GM21619 (cell line): ENCODE measurements around the gene AFDN.

Source experiments
- ATAC-seq: cut with Tn5 transposase; IDR thresholded peaks from one replicate; pipeline ENCODE4 v1.9.1; 2021; ENCODE audit not compliant: unreplicated experiment

Gene AFDN

DNA sequence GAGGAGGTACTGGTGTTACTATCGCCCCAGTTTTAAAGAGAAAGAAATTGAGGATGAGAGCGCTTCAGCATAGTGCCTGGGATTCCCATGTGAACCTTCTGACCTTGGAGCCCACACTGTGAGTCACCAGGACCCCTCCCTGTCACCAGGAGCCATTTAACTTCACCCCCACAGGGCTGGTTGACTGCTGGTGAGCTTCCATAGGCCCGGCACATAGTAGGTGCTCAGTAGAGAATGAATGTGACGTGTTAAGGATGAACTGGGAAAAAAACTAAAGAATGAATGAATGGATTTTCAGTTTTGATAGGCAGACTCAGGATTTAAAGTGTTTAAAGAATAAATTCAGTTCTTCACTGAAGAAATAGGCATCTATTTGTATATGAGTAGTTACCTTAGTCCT is 117.4 kb downstream of the AFDN start:
- ATAC-seq, result no peak

DNA sequence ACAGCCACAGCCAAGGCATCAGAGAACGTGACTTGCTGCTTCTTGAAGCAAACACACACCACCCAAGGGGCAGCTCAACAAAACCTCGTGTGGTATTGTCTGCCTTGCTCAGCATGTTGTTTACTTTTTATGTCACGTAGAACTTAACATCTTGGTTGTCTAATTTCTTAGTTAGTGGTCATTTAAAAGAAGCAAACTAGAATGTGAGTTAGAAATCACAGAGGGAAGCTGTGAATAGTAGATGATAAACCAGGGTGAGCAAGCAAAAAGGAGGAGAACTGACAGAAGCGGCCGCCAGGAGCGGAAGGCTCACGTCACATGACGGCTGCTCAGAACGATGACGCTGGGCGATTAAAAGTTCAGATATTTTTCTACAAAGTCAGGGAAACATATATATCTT is 119.3 kb downstream of the AFDN start:
- ATAC-seq, result no peak

DNA sequence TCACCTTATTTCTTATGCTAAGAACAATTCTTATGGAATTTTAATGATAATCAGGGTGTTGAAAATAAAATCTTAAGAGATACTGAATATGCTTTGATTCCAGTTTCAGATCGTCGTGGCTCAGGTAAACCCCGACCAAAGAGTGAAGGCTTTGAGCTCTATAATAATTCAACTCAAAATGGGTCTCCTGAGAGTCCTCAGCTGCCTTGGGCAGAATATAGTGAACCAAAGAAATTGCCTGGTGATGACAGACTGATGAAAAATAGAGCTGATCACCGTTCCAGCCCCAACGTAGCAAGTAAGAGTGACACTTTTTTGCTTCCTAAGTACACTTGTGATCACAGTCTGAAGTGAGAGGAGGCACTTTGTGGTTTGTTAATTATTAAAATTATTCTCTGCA is 119.9 kb downstream of the AFDN start:
- no peak for ATAC-seq

DNA sequence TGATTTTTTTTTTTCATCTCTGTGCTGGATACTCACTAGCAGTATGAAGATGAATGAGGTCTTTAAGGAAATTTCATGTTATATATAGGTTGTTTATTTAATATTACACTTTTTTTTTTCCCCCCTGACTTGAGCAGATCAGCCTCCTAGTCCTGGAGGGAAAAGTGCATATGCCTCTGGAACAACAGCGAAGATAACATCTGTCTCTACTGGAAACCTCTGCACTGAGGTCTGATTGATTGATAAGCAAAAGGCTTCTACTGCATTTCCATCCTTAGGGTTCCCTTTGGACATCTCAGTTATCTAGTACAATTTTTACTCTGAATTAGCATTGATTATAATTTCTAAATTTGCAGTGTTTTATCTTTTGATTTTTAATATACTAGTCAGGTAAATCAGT is 121.0 kb downstream of the AFDN start:
- ATAC-seq, result no peak

DNA sequence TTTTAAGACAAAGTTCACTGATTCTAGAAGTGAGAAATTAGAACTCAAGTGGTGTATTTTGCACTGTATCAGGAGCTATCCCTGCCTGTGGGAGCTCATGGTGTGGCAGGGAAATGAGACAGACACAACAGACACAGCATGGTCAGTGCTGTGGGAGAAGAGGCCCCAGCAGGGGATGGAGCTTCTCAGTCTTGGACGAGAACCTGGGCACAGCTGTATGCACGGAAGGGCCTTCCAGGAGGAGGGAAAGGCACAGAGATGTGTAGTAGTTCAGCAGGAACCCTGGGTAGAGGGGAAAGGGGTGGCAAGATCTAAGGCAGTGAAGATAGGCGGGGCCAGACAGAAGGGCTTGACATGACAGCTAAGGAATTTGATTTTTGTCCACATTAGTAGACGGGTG is 122.0 kb downstream of the AFDN start:
- ATAC-seq, result no peak

DNA sequence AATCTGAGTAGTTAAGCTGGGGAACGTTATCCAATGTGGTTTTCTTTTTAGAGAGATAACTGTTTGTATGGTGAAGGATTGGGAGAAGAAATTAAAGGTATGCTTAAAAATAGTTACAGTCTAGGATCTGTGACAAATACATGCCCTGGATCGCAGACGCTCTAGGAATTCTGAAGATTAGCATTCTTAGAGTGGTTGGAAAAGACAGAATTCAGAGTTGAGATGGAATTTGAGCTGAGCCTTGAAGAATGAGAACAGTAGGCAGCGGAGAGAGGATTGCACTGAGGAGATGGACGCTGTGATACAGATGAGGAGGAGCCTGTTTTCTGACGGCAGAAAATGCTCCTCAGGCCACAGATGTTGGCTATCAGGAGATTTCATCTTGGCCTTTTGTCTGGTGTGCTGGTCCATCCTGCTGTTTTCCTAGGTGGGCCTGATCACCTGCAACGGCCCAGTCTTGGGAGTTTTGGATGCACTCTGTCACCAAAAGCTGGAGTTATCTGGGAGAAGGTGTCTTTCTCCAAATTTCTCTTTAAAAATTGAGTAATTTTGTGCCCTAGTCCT is 122.5 kb downstream of the AFDN start:
- ATAC-seq, result no peak

DNA sequence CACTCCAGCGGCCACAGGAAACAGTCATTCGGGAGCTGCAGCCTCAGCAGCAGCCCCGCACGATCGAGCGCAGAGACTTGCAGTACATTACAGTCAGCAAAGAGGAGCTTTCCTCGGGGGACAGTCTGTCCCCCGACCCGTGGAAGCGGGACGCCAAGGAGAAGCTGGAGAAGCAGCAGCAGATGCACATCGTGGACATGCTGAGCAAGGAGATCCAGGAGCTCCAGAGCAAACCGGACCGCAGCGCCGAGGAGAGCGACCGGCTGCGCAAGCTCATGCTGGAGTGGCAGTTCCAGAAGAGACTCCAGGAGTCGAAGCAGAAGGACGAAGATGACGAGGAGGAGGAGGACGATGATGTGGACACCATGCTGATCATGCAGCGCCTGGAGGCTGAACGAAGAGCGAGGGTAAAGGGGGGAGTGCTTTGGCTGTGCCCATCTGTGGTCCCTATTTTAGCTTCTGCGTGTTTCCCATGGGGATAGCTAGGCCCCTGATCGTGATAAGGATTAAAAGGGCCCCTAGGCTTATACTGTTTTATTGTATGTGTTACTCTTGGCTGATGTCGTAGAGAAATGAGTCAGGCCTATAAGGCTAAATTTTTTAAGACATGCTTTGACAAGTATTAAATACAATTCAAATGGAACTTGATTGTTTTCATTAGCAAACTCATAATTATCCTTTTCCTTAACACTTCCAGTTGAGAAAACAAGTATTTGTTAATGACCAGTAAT is 125.2 kb downstream of the AFDN start:
- ATAC-seq, result no peak

DNA sequence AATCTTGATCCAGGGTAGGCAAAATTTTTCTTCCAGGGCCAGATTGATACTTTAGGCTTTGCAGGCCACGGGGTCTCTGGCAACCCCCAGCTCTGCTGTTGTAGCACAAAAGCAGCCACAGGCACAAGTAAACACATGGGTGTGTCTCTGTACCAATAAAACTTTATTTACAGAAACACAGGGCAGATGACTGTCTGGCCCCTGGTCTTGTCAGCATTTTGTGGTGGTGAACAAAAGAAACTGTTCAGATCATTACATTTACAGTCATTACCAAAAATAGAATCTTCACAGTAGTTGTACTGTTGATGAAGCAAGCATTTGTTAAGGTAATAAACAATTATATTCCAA is 125.8 kb downstream of the AFDN start:
- ATAC-seq, result no peak

DNA sequence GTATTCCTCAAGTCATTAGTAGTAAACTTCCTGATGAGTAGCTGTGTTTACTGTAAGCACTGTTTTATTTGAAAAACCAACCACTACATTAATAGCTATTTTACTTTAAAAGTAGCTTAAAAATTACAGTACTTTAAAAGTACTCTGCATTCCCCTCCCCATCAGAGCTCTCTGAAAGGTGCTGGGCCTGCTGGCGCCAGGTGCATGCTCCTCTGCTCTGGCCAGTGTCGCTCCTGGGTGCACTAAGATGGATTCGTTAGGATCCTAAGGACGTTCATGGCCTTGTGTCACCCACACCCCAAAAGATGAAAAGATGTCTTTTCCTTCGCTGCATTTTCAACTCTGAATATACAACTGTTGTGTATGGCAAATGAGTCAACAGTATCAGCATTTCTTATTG is 126.8 kb downstream of the AFDN start:
- ATAC-seq, result no peak

DNA sequence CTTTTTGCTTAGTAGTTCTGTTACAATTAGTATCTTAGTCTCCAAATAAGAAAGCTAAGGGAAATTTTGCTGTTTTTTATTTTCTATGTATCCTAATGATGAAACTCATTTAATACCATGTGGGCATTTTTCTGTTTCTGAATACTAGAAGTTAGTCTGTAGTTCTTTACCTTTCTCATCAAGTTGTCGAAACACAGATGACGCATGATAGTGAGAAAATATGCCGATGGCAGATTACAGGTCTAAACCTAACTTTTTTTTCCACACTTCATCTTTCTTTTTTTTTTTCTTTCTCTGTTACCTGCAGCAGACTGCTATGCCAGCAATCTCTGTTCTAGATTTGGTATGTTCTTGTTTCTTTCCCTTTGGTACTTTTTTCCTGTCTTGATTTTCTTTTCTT is 127.4 kb downstream of the AFDN start:
- ATAC-seq, result no peak

DNA sequence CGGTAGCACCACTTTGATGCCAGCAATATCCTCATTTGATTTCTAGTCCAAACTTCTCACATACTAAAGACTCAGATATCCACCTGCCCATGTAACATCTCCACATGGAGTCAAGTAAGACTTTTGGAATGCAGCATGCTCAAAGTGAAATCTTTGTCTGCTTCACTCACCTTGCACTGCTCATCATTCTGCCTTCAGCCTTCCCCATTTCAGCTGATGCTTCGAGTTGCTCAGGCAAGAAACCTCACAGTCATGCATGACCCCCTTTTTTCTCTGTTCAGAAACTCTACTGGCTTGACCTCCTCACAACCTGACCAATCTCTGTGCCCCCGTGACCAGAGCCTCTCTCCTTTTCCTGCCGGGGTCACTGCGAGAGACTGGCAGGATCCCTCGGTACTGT is 129.8 kb downstream of the AFDN start:
- ATAC-seq, result no peak

DNA sequence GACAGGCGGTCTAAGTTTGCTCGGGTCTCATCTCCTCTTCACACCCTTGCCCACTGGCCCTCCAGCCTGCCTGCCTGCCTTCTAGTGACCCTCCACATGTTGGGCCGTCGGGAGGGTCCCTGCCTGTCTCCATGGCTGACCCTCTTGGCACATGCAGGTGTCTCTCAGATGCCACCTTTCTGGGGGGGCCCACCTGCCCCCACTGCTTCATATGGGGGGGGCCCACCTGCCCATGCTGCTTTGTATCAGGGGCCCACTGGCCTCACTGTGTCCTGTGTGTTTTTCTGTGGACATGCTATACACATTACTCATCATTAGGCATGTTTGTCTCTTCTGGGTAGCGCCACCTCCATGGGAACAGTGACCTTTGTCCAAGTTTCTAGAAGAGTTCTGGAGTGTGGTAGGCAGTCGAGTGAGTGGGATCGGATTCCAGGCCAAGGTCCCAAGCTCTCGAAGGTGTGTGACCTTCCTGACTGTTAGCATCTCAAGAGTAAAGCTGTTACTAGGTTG is 130.3 kb downstream of the AFDN start:
- no peak for ATAC-seq

DNA sequence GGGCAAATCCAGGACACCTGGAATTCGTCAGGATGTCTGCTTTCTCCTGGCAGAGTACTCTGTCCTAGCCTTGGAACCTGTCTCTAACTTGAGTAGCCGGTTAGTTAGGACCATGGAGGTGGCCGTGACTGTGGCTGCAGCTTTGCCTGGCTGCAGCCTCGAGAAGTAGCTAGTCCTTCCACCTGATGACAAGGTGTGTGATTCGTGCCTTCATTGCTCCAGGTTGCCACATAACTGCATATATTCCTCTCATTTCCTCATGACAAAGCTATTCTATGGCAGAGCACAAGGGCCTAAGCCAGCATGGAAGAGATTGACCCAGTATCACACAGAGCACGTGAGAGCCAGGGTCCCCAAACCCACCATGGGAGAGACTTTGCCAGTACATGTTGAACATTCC is 130.9 kb downstream of the AFDN start:
- no peak for ATAC-seq

DNA sequence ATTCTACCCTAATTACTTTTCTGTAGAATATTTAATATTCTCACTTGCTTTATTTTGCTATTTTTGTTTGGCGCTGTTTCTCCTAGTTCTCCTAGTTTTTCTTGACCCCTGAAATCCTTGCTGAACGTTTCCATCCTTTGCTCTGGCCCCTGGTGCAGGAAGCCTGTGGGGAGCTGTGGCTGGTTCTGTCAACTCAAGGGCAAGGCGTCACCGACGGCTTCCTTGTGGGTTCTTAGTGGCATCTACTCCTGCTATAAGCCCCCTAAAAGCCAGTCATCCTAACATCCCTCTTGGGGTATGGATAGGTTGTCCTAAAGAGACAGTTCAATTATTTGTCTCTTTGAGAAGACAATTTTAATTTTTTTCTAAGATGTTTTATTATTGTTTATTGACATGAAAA is 133.9 kb downstream of the AFDN start:
- ATAC-seq, result no peak

DNA sequence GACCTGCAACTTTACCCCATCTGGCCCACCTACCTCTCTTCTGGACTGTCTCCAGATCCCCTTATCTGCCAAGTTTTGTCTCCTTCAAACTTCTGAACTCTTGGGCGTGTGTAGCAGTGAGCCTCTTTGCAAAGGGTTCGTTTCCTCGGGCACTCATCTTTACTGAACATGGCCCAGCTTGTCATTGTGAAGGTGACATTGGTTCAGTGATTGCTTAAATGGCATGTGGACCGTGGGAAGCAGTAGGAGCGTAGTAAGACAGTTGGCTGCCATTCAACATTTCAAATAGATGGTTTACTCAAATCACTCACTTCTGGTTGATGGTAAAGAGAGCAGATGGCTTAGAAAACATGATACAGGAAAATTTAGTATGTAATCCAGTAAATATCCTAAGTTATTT is 136.0 kb downstream of the AFDN start:
- no peak for ATAC-seq

DNA sequence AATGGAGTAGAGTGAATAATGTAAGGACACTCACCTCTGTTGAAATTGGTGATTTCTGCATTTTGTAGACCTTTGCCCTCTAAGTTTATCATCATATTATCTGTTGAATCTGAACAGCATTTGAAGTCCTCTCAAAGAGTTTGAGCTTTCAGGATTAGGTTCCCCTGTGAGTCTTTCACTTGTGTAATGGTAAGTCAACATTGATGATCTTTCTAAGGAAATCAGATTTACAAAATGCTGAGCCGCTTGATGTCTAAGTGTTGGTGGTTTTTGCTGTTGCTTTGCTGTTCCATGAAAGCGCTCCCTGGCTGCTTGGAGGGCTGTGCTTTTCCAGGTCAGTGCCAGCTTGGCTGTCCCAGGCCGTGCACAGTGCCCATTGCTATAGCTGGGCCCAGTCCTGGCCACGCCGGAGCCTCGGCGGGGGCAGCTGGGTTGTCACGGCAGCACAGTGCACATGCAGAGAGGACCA is 136.9 kb downstream of the AFDN start:
- ATAC-seq, result no peak

DNA sequence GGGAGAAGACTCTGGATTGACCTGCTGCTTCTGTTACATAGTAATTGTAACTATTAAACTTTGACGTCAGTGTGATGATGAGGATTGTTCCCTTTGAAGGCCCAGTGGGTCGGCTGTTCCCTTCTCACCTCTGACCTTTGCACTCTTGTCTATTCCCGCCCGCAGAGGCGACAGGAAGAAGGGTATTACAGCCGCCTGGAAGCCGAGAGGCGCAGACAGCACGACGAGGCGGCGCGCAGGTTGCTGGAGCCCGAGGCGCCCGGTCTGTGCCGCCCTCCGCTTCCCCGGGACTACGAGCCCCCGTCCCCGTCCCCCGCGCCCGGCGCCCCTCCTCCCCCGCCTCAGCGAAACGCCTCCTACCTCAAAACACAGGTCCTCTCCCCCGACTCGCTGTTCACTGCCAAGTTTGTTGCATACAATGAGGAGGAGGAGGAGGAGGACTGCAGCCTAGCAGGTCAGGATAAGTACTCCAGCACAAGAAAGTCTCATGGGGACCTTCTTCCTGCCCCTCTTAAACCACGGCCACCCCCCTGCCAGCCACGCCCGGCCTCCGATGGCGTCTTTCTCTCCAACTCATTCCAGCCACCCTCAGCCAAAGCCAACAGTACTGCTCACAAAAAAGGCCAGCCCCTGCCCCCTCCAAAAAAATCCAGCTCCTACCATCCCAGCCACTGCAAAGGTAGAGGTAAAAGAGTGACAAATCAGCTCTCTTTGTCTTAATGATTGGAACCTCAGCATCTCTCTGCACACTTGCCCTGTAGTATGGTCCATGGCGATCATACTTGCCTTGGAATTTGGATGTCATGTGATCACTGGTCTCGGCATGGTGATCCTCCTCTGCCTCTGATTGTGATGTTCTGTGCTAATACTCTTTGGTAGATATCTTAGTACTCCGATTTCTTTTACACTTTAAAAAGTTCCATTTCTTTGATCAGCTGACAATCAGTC is 139.2 kb downstream of the AFDN start:
- no peak for ATAC-seq

DNA sequence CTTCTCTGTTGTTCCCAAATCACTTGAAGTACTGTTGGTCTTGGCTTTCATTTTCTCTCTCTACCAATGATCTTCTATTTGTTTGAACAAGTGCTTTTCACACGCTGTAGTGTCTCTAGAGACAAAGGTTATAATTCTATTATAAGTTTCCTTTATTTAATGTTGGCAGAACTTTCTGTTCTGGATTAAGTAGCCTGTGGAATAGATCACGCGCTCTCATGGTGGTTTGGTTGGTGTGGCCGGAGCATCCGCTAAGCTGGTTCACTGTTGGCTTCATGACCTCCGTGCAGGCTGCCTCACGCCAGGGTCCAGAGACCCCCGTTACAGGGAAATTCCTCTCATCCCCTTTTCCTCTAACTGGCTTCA is 139.8 kb downstream of the AFDN start:
- no peak for ATAC-seq

DNA sequence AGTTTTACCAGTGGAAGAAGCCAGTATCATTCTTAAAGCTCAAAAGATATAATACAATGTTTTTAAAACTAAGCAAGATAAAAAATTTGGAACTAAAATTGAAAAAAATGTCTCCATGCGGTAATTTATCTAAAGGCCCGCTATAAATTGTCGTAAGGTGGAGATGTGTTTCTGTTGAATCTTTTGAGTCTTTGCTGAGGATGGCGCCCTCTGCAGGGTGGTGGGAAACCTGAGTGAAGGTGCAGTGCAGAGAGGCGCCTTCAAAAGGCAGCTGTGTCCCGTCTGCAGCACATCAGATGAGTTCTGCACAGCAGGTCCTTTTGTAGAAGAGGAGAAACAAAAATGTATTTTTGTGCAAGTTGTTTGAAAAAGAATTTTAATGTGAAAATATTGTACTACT is 141.4 kb downstream of the AFDN start:
- ATAC-seq, result no peak

DNA sequence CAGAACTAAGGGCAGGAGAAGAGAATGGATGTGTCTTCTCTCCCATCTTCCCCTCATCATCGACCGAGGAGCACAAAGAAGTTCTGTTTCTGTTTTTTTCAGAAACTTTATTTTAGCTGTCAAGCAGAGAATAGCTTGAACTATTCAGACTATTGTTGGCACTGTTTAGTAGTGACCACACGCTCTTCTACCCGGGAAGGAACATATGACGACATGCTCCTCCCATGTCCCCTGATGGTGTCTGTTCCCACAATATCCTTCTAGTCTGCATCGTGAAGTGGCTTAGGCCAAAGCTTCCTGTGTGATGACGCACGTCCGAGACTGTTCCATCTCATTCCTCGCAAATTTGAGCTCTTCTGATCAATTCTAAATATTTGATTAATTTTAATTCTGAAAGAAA is 143.5 kb downstream of the AFDN start:
- ATAC-seq, result no peak

DNA sequence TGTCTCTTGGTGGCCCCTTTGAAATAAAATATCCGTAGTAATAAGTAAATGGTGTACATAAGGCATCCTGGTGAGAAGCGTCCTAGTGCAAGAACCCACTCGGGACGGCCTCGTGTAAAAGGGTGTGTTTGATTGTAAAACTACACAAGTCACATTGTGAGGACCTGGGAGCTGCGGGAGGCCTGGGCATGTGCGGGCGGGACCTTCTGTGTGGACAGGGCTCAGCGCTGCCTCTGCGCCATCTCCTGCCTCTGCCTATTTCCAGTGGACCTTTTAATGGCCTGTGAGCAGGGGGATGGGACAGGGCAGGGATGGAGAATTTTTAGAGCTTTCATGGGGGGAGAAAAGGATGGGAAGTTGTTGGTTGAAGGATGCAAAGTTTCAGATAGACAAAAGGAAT is 145.5 kb downstream of the AFDN start:
- ATAC-seq, result no peak
